Bronchial epithelial cell (primary cell): ENCODE measurements around the gene NUP214. TPM values are rescaled to one million over a fixed set of nuclear protein-coding genes. Genes with fewer than 3 reads are reported as not detected.

ENCODE experiments used
- DNase-seq: peaks from one replicate; pipeline ENCODE4 v3.0.0-alpha.2; 2010; ENCODE audit warnings: low read depth
- FAIRE-seq: peaks from 2 replicates; lab custom pipeline; 2011; peaks lifted over from hg19 to GRCh38; lab: Jason Lieb, UNC
- H3K27me3 ChIP-seq: 2 replicates; pipeline ENCODE4 v1.5.1; 2011; ENCODE audit warnings: low read length; ENCODE audit not compliant: control insufficient read depth, insufficient read depth
- H3K36me3 ChIP-seq: 2 replicates; pipeline ENCODE4 v1.5.1; 2011; ENCODE audit warnings: low read length; ENCODE audit not compliant: control insufficient read depth, insufficient read depth
- H3K4me3 ChIP-seq: 2 replicates; pipeline ENCODE4 v1.5.1; 2011; ENCODE audit warnings: mild to moderate bottlenecking, low read depth, low read length, control low read depth
- total RNA-seq: library from RNA; depleted of rRNA; stranded (reverse); fragments of >200 nt; gene quantifications from 2 replicates; pipeline ENCODE4 v1.2.1, GENCODE V29; 2014
- TF ChIP-seq, protein P1 (sequence below): IDR thresholded peaks from 2 replicates; pipeline ENCODE4 v1.5.1; 2011; ENCODE audit warnings: mild to moderate bottlenecking, moderate library complexity, low read length, control low read depth, inconsistent platforms; ENCODE audit not compliant: insufficient read depth, severe bottlenecking

The NUP214 gene
- total RNA-seq, 1 donor from 2014 or later: 8.4 TPM

DNA sequence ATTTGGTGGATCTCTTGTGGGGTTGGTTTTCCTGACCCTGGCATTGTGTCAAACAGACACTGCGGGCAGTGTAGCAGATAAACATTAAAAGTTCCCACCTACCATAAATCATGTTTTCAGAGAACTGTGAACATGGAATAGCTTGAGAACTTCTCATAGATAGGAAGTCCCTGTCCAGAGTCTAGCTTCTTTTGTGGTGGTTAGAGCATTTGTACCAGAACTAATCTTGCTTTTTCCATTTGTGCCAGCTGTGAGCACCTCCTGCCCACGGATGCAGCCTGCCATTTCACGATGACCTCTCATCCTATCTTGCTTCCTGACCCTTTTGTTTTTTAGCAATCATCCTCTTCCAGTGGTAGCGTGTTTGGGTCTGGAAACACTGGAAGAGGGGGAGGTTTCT, 89.5 kb downstream of the NUP214 start:
- TF ChIP-seq, protein P1, sequence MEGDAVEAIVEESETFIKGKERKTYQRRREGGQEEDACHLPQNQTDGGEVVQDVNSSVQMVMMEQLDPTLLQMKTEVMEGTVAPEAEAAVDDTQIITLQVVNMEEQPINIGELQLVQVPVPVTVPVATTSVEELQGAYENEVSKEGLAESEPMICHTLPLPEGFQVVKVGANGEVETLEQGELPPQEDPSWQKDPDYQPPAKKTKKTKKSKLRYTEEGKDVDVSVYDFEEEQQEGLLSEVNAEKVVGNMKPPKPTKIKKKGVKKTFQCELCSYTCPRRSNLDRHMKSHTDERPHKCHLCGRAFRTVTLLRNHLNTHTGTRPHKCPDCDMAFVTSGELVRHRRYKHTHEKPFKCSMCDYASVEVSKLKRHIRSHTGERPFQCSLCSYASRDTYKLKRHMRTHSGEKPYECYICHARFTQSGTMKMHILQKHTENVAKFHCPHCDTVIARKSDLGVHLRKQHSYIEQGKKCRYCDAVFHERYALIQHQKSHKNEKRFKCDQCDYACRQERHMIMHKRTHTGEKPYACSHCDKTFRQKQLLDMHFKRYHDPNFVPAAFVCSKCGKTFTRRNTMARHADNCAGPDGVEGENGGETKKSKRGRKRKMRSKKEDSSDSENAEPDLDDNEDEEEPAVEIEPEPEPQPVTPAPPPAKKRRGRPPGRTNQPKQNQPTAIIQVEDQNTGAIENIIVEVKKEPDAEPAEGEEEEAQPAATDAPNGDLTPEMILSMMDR: no peak
- DNase-seq (no peak), FAIRE-seq (no peak)
- no peaks in the 10 kb centered on the region for H3K27me3 ChIP-seq
- no peak overlapping the region for H3K4me3 ChIP-seq
- peaks cover 1% of the 10 kb centered on the region for H3K36me3 ChIP-seq

DNA sequence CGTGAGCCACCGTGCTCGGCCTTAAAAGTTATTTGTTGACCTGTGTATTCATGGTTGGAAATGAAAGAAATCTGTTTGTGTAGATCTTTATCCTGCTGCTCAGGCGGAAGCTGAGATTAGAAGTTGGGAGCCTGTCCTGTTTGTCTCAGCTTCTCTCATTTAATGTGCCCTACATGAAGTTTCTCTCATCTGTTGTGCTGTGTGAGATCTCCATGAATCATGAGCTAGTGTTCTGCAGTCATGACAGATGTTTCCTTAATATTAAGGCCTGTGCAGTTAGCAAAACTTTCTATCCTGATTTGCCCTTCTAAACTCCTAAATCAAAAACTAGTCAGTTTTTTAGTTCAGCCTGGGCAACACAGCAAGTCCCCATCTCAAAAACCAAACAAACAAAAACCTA, 91.4 kb downstream of the NUP214 start:
- H3K4me3 ChIP-seq: no peak overlapping the region
- DNase-seq: no peak
- FAIRE-seq: no peak
- no peaks in the 10 kb centered on the region for H3K27me3 ChIP-seq
- TF ChIP-seq, protein P1: no peak
- H3K36me3 ChIP-seq: peaks cover 1% of the 10 kb centered on the region

DNA sequence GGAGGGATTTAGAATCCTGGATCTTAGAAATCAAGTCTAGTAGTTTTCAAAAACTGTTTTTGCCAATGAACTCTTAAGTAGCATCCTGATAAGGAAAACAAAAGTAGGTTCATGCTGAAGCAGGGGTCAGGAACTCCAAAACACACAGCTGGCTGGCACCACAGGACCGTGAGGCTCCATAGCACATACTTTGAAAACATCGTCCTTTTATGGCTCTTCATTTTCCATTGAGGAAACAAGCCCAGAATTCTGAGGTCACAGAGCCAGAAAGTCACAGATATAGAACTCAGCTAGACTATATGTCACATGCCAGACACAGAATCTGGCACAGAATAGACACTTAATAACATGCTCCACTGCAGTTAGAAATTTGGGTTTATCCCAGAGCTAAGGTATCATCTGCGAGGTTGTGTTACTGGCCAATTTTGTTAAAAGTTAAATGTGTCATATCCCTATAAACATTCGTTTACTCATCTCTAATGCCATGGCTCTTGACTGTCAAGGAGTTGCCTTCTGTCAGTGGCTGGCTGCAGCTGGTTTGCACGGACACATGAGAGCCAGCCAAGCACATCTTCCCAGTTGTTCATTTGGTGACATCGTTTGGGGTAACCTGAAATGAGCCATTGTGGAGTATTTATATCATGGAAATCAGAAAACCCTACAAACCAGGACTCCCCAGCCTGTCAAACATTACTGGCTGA, 92.1 kb downstream of the NUP214 start:
- Histone ChIP-seq H3K27me3 (no peaks in the 10 kb centered on the region), H3K36me3 (peaks cover 1% of the 10 kb centered on the region), H3K4me3 (no peak overlapping the region)
- TF ChIP-seq, protein P1: no peak
- DNase-seq (no peak), FAIRE-seq (no peak)

DNA sequence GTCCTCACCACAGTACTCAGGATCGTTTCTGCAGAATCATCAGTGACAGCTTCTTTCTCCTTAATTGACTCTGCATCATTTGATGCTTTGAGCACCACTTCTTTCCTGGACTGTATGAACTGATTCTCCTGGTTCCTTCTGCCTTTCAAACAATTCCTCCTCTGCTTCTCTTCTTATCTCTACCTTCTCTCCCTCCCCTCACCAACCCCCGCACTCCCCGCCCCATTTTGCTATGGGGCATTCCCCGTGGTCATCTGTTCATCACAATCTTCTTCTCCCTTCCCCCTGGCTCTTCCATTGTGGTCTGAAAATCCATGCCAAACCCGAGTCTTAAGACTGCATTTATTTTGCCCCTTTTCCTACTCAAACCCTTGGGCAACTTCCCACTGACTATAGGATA, 93.0 kb downstream of the NUP214 start:
- TF ChIP-seq, protein P1: no peak
- Histone ChIP-seq H3K27me3 (no peaks in the 10 kb centered on the region), H3K36me3 (peaks cover 1% of the 10 kb centered on the region), H3K4me3 (no peak overlapping the region)
- FAIRE-seq (no peak), DNase-seq (no peak)

DNA sequence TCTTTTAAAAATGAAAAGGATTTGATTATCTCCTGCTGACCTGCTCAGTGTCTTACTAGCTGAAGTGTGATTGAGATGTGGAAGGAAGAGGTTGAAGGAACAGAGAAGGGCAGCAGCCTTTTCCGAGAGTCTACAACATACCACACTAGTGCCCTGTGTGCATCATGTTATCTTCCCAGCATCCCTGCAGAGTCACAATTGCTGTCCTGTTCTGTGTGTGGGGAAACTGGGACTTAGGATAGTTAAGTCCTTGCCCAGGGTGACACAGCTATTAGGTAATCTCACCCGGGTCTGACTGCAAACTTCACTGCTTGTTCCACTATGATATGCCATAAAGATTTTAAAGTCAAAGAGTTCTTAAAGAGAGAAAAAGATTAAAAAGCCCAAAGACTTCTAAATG, 95.1 kb downstream of the NUP214 start:
- no peak overlapping the region for H3K4me3 ChIP-seq
- DNase-seq (no peak), FAIRE-seq (no peak)
- H3K36me3 ChIP-seq: peaks cover 1% of the 10 kb centered on the region
- H3K27me3 ChIP-seq: no peaks in the 10 kb centered on the region
- TF ChIP-seq, protein P1: no peak

DNA sequence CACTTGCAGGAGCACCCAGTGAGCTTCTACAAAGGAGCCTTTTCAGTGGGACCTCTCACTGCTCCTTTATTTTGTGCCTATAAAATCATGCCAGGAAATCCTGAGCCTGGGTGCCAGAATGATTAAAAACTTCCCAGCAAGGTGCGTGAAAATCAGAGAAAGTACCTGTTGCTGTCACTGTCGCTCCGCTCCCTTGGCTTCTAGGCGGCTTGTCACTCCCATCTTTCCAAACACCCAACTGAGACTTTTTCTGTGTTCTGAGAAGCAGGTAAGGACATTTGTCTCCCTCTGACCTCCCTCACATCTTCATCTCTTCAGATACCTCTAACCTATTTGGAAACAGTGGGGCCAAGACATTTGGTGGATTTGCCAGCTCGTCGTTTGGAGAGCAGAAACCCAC, 97.1 kb downstream of the NUP214 start:
- H3K27me3 ChIP-seq: no peaks in the 10 kb centered on the region
- no peaks in the 10 kb centered on the region for H3K36me3 ChIP-seq
- no peak overlapping the region for H3K4me3 ChIP-seq
- TF ChIP-seq, protein P1: no peak
- DNase-seq (no peak), FAIRE-seq (no peak)
